Measurements from ENCODE around the gene TCF19. TPM values are rescaled to one million over a fixed set of nuclear protein-coding genes. Genes with fewer than 3 reads are reported as not detected.

Gene TCF19
- total RNA-seq, 4 donors from 2014 or later: 1.1 to 4.9 (median 3.6) TPM

DNA sequence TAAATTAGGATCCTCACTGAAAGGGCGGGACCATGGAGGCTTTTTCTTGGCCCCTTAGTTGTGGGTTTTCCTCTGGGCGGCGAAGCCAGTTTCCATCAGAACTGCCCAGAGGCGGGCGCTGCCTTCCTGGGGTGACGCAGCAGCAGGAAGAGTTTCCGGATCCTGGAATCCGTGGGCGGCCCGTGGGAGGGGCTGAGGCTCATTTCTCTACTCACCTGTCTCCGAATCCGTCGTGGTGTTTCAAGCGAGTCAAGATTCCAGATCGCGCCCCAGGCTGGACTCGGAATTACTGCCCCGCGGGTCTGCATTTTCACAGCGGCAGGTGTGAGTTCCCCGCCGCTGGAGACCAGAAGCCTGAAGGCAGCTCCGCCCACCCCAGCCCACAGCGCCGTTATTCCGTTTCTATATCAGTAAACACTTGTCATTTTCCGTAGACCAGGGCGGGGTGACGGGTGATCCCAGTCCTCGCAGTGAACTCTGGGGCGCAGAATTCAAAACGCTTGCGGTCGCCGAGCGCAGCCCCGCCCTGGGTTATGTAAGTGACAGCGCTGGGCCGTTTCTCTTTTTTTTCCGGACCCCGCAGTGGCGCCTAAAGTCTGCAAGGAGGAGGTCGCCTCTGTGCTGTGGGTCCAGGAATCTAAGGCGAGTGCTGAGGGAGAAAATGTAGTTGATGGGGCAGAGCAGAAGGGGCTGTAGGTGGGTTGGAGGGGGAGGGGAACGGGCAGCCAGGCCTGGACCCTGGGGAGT is 39.3 kb downstream of the TCF19 start:
- TF ChIP-seq, protein P1, sequence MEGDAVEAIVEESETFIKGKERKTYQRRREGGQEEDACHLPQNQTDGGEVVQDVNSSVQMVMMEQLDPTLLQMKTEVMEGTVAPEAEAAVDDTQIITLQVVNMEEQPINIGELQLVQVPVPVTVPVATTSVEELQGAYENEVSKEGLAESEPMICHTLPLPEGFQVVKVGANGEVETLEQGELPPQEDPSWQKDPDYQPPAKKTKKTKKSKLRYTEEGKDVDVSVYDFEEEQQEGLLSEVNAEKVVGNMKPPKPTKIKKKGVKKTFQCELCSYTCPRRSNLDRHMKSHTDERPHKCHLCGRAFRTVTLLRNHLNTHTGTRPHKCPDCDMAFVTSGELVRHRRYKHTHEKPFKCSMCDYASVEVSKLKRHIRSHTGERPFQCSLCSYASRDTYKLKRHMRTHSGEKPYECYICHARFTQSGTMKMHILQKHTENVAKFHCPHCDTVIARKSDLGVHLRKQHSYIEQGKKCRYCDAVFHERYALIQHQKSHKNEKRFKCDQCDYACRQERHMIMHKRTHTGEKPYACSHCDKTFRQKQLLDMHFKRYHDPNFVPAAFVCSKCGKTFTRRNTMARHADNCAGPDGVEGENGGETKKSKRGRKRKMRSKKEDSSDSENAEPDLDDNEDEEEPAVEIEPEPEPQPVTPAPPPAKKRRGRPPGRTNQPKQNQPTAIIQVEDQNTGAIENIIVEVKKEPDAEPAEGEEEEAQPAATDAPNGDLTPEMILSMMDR (IDR thresholded peaks at IDR 0.05; ENCODE audit: low read depth): no peak

DNA sequence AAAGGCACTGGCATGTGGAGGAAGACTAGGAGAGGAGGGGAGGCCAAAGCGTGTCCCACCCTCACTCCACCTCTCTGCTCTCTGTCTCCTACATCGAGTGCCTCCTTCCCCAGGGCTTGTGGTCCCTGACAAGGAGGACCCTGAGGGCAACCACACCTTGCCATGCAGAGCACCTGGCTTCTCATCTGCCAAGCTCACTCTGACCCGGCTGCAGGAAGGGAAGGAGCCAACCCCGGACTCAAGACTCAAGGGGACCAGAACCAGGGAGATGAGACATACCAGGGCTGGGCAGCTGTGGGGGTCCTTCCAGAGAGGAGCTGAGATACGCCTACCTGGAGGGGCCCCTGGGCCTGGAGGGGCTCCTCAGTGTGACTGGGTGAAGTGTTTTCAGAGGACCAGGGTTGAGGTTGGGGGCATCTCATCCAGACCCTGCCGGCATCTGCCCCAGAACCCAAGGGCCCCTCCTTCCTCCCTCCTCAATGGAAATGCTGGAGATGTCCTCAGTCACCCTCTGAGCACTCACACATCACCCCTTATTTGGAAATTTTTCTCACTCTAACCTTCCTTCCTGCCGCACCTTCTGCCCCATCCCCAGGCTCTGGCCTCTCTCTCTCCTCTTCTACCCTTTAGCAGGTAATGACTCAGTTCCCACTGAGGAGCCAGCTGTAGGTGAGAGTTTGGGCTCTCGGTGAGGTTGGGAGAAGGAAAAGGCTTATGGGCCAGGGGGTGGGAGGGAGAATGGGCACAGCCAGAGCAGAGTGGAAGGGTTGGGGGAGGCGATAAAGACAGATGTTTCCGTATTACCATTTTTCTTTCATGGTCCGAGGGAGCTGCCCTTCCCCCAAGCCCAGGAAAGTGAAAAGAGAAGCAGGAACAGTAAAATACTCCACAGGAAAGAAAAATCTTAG is 44.1 kb downstream of the TCF19 start:
- TF ChIP-seq, protein P1 (IDR thresholded peaks at IDR 0.05; ENCODE audit: low read depth): no peak

DNA sequence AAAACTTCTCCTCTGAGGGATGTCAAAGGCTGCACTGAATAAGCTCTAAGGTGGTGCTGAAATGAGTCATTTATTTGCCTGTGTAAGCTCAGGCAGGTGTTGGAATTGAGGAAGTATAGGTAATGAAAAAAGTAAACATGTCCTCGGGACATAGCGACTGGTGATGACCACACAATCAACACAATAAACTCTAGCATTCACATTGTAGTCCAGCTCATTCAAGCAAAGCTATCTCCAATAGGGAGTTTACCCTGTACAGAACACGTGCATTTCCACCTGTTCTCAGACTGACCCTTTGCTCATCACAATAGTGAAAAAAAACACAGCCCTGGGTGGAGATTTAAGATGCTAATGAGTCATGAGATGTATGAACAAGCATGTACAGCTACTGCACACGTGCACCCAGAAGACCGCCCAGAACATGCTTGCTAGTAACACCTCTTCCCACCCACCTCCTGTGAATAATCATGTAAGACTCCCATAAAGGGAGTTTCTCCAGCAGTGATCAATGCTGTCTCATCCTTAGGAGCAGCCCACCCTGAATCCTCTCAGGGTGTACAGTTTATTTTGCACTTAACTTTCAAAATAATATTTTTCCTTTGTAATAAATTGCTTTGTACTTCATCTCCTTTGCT is 45.1 kb downstream of the TCF19 start:
- TF ChIP-seq, protein P1 (IDR thresholded peaks at IDR 0.05; ENCODE audit: low read depth): no peak

DNA sequence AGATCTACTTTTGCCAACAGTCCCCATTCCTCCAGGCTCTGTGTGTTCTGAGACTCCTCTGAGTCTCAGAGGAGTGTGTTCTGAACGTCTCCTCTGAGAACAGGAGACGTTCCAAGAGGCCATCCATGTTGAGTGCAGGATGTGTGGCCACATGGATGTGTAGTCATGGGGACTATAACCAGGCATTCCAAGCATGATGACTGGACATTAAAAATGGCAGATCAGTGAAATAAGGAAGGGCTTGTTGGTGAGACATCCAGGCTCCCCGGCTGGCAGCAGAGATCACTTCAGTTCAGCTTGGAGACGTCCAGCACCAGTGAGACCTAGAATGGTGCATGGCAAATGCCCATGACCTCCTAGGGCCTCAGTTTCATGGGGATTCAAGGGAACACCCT is 46.4 kb downstream of the TCF19 start:
- TF ChIP-seq, protein P1 (IDR thresholded peaks at IDR 0.05; ENCODE audit: low read depth): no peak

DNA sequence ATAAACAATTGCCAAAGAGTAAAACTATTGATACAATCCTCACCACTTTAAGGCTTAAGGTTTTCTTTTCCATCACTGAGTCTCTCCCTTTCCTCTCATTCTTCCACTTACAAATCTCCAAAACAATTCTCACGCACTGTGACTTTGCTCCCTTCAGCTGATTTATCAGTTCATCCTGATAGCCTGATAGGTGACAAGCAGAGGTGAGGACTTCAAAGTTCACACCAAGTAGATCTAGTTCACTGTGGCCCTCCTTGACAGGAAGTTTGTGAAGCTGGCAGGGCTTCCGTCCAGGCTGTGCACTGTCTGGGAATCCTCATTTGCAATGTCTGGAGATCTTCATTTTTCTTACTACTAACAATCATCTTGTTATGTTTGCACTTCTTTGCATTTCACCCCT is 47.2 kb downstream of the TCF19 start:
- TF ChIP-seq, protein P1 (IDR thresholded peaks at IDR 0.05; ENCODE audit: low read depth): no peak

DNA sequence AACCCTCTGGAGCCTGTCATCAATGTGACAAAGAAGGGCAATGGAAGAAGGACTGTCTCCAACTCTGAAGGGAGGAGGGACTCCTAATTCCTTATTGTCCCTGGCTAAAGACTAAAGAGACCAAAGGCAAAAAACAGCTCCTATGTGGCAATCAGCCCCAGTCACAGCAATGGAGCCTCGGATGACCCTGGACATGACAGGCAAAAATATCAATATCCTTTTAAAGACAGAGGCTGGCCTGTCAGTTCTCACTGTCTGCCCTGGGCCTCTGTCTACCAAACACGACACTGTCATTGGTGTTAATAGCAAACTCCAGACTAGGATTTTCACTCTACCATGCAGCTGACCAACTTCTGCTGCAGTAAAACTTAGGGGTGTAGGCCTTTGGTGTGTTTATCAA is 50.1 kb downstream of the TCF19 start:
- TF ChIP-seq, protein P1 (IDR thresholded peaks at IDR 0.05; ENCODE audit: low read depth): no peak

DNA sequence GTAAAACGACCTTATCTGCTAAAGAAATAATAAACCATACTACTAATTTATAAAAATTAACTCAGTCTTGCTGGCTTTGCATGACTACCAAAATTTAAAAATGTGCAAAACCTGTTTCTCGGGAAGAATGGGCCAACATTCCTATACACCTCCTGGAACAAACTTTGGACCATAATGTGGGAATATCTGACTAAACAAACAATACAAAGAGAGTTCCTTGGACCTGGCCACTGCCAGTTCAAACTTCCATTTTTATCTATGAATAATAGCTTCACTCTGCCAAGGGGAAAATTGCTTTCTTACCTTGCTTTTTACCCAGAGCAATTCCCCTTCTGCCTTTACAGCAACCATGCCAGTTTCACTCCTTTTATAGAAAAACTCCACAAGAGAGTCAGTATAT is 50.7 kb downstream of the TCF19 start:
- TF ChIP-seq, protein P1 (IDR thresholded peaks at IDR 0.05; ENCODE audit: low read depth): no peak
